ENCODE data around the gene APOD. TPM values are rescaled to one million over a fixed set of nuclear protein-coding genes. Genes with fewer than 3 reads are reported as not detected.
A peak's percentile ranks its signal among the peaks of the same experiment; 100 is the strongest.
"Not testable (repeated sequence)": the region's sequence is repeated elsewhere in the genome, so short reads cannot be mapped to it uniquely, and the experiment has no call there.

The APOD gene
- total RNA-seq = 1,000 to 10,000 TPM in 2 of 3 donors, 100 to 1,000 TPM in 1; 651 to 2,224 (median 1,247) TPM

GRCh38 chr3:195583831-195584542, at the start of gene APOD:
APOD (minus strand) TSS chr3:195583940; CDS start chr3:195579461, 4,479 bp downstream.
- DNase-seq (ENCODE audit: low spot score in 2 of 2) = peak in 1 of 2 donors; percentile 73
- Histone ChIP-seq H3K36me3 (no peaks in the 10 kb centered on the region), H3K9me3 (no peaks in the 10 kb centered on the region), H3K4me3 (peak within 1 kb of the TSS; percentile 45 to 66 (median 53)), H3K27ac (peak within 1 kb of the TSS; percentile 81 to 93), H3K27me3 (no peaks in the 10 kb centered on the region), H3K4me1 (peaks cover 0 to 6% of the 10 kb centered on the region in 2 donors)
- intact Hi-C loops (cut with DNase I; ENCODE audit: low total_unique reads) = no loop called here
- TF ChIP-seq CTCF (IDR thresholded peaks at IDR 0.05) (no peak), POLR2AphosphoS5 (IDR thresholded peaks at IDR 0.05) (peak in 1 of 3 donors; percentile 18), POLR2A (IDR thresholded peaks at IDR 0.05) (no peak)

DNA sequence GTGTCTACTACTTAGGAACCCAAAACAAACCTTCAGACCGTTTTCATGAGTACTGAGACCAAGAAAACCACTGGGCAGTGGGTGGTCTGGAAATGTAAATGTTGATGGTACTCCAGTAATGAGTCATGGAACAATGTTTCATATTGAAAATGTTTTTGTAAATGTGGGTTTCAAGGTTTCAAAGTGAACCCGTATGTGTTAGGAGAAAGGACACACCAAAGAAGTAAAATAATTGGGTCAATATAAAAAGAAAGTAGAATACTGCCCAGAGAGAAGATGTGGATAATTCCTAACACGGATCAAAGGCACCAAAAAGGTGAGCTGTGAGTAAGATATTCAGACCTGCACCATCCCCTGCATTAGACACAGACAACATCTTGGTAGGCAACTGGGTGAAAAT, 49.6 kb upstream of the APOD start:
- H3K4me1 ChIP-seq; H3K4me3 ChIP-seq; H3K27me3 ChIP-seq; H3K27ac ChIP-seq; H3K36me3 ChIP-seq; H3K9me3 ChIP-seq; intact Hi-C loops (cut with DNase I; ENCODE audit: low total_unique reads); DNase-seq (ENCODE audit: low spot score in 2 of 2): not testable (repeated sequence)

GRCh38 chr3:195632501-195633185, 48.9 kb upstream of the APOD start:
- not testable (repeated sequence) for DNase-seq (ENCODE audit: low spot score in 2 of 2); H3K4me3 ChIP-seq; H3K27me3 ChIP-seq

GRCh38 chr3:195632046-195632445, 48.3 kb upstream of the APOD start:
- DNase-seq (ENCODE audit: low spot score in 2 of 2); H3K27ac ChIP-seq; H3K27me3 ChIP-seq; H3K36me3 ChIP-seq; H3K9me3 ChIP-seq; H3K4me1 ChIP-seq; H3K4me3 ChIP-seq; intact Hi-C loops (cut with DNase I; ENCODE audit: low total_unique reads): not testable (repeated sequence)

More at GRCh38 chr3:195632501-195633185, 48.9 kb upstream of the APOD start:
- intact Hi-C loops (cut with DNase I; ENCODE audit: low total_unique reads); H3K27ac ChIP-seq; H3K4me1 ChIP-seq; H3K36me3 ChIP-seq; H3K9me3 ChIP-seq: not testable (repeated sequence)

DNA sequence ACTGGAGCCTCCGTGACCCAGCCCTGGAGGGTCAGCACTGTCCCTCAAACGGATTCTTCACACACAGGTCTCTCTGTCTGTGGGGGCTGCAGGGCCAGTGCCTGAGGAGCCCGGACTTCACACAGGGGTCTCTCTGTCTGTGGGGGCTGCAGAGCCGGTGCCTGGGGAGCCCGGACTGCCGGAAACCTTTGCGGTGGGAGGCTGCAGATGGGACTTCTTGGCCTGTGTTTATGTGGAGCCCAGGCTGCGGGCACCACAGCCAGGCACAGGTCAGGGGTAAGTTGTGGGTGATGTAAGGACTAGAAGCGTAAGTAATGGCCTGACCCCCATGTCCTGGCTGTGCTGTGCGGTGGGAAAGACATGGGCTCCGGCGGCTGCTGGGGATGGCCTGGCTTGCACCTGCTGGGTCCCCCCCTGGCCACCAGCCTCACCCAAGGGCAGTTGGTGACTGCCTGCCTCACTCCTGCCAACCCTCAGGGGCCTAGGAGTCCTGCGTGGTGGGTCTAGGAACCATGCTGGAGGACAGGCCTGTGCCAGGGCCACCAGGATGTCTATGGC, 47.3 kb upstream of the APOD start:
- H3K27ac ChIP-seq; intact Hi-C loops (cut with DNase I; ENCODE audit: low total_unique reads); DNase-seq (ENCODE audit: low spot score in 2 of 2); H3K4me1 ChIP-seq; H3K9me3 ChIP-seq; H3K36me3 ChIP-seq; H3K4me3 ChIP-seq; H3K27me3 ChIP-seq: not testable (repeated sequence)

DNA sequence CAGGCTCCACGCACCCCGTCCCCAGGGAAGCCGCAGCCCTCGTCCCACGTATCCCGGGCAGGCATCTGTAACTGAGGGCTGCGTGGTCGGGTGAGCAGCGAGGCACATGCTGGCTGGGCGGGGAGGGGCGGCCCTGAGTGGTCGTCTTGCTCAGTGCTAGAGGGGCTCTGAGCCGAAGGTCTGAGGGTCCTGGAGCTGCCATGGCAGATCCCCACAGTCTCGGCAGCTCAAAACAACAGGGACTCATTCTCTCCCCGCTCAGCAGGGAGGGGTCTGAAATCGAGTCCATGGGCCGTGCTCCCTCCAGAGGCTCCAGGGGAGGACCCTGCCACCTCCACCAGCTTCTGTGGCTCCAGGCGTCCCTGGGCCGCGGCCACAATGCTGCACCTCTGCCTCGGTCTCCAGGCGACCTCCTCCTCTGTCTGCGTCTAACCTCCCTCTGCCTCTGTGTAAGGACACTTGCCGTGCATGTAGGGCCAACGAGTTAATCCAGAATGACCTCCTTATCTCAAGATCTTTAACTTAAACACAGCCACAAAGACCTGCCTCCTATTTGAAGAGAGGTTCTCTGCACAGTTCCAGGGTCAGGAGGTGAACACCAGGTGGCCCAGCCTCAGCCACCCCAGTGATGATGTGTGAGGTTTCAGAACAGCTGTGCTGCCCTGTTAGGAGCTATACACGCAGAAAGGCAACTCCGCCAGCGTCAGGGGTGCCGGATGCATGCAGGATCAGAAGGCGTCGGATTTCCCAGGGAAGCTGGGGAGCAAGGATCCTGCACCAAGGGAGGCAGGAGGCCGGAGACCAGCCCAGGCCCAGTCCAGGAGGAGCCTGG, 46.6 kb upstream of the APOD start:
- H3K4me3 ChIP-seq; H3K36me3 ChIP-seq; H3K27me3 ChIP-seq; H3K4me1 ChIP-seq; H3K9me3 ChIP-seq; DNase-seq (ENCODE audit: low spot score in 2 of 2); intact Hi-C loops (cut with DNase I; ENCODE audit: low total_unique reads); H3K27ac ChIP-seq: not testable (repeated sequence)

- H3K9me3 ChIP-seq; H3K27ac ChIP-seq; H3K4me1 ChIP-seq; H3K36me3 ChIP-seq; H3K27me3 ChIP-seq; intact Hi-C loops (cut with DNase I; ENCODE audit: low total_unique reads); DNase-seq (ENCODE audit: low spot score in 2 of 2); H3K4me3 ChIP-seq: not testable (repeated sequence)
Observed at GRCh38 chr3:195629682-195630081, 45.9 kb upstream of the APOD start.

DNA sequence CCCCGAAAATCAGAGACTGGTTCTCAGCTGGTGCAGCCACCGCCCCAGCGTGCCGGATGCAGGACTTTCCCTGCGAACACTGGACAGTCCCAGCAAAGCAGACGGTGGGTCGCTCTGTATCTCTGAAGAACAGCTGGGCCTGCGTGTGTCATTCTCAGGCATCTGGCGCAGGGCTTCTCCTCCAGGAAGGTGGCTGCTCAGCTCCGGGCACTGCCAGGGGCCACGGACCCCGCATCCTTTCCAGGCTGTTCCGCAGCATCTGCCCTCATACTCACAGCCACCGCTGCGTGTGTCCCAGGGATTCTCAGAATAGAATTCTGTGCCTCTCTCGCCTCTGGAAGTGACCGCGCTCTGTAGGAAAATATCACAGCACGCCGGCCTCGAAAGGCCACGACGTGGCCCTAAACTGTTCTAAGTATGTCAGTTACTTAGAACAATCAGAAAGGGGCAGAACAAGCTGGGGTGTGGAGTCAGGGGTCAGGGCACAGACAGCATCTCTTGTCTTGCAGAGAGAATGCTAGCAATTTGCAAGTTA, 44.7 kb upstream of the APOD start:
- H3K9me3 ChIP-seq; H3K36me3 ChIP-seq; H3K27me3 ChIP-seq; H3K4me1 ChIP-seq; H3K27ac ChIP-seq; H3K4me3 ChIP-seq; DNase-seq (ENCODE audit: low spot score in 2 of 2); intact Hi-C loops (cut with DNase I; ENCODE audit: low total_unique reads): not testable (repeated sequence)

DNA sequence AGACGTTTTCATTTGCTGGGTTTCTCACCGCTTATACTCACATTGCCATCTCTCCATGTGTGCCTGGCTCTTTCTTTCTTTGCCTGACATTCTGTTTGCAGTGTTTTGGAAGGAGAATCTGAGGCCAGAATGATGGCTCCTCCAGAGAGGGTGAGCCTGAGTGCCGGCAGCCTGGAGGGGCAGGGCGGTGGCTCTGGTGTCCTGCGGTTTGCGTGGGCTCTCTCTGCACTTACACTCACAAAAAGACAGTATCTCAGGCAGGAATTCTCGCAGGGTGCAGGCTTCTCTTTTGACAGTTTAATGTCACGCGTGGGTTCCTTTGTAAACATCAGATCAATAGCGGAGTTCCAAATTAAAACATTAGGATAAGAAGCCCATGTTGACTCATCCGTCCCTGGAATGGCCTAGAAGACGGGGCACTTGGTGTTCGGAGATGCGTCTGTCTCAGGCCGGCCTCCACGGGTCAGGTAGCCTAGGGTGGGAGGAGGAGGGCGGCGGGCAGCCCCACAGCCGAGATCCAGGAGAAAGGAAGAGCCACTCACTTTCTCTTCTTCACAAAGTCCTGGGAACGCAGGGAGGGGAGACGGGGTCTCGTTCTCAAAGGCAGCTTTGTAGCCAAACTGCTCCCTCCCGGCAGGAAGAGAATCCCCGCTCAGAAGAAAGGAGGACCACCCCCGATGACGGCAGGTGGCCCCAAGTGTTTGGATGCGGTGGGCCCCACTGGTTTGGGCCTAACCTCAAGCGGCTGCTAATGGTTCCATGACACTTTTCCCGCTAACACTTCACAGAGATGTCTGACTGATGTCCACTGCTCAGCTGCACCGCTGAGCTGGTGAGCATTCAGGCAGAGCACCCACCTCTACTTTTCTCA, 44.0 kb upstream of the APOD start:
- H3K4me3 ChIP-seq; H3K36me3 ChIP-seq; H3K9me3 ChIP-seq; H3K4me1 ChIP-seq; intact Hi-C loops (cut with DNase I; ENCODE audit: low total_unique reads); H3K27ac ChIP-seq; DNase-seq (ENCODE audit: low spot score in 2 of 2); H3K27me3 ChIP-seq: not testable (repeated sequence)

DNA sequence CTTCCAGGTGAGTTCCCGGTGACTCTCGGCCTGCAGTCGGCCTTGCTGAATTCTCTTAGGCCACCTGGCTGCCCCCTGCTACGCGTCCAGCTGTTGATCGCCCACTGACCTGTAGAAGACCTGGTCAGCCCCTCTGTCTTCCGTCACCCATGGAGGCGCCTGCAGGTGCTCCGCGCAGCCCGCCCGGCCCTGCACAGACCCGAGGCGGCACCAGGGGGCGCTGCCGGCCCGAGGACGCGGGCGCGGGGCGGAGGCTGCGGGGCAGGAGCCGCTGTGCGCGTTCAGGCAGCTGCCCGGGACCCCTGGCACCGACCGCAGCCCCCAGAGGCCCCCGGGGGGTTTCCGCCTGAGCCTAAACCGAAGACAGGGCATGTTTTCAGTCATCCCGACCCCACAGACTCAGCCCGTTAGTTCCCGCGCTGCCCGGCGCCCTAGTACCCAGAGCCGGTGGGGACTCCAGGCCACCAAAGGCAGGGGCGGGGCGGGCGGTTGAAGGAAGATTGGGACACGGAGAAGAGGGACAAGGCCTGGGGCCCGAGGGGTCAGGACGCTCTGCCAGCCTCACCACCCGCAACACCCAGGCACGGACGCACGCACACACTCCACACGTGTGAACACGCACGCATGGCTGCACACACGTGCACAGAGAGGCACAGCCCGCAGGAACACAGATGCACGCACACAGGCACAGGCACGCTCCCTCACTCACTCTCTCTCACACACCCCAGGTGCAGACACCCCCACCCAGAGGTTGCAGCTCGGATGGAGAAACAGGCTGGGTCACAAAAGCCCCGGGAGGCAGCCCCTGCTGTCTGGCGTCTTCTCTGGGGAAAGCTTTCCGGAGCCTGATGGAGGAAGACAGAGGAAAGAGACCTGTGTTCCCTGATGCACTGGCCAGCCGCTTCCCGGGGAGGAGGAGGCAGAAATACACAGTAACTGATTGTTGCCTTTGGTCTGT, 41.1 kb upstream of the APOD start:
- H3K27me3 ChIP-seq; intact Hi-C loops (cut with DNase I; ENCODE audit: low total_unique reads); H3K4me1 ChIP-seq; H3K36me3 ChIP-seq; H3K9me3 ChIP-seq; DNase-seq (ENCODE audit: low spot score in 2 of 2); H3K27ac ChIP-seq: not testable (repeated sequence)
- H3K4me3 ChIP-seq = peak overlapping the region in 2 of 3 donors; percentile 22 to 61
